ENCODE results near the gene SEPTIN8.
"Not testable (repeated sequence)": the region's sequence is repeated elsewhere in the genome, so short reads cannot be mapped to it uniquely, and the experiment has no call there.

SEPTIN8 gene

GRCh38 chr5:132812123-132812765 is 35.2 kb upstream of the SEPTIN8 start:
- no peak for DNase-seq

GRCh38 chr5:132810605-132811004 is 33.6 kb upstream of the SEPTIN8 start:
- no peak for DNase-seq

GRCh38 chr5:132808866-132809265 is 31.8 kb upstream of the SEPTIN8 start:
- DNase-seq: no peak

GRCh38 chr5:132808448-132808847 is 31.4 kb upstream of the SEPTIN8 start:
- DNase-seq: no peak

GRCh38 chr5:132807163-132807838 is 30.3 kb upstream of the SEPTIN8 start:
- no peak for DNase-seq

- not testable (repeated sequence) for DNase-seq
Observed at GRCh38 chr5:132806804-132807162, 29.7 kb upstream of the SEPTIN8 start.

GRCh38 chr5:132805872-132806271 is 28.8 kb upstream of the SEPTIN8 start:
- DNase-seq: not testable (repeated sequence)

- DNase-seq: not testable (repeated sequence)
Observed at GRCh38 chr5:132804219-132804618, 27.2 kb upstream of the SEPTIN8 start.

- DNase-seq: not testable (repeated sequence)
Observed at GRCh38 chr5:132802685-132803066, 25.6 kb upstream of the SEPTIN8 start.

- no peak for DNase-seq
Observed at GRCh38 chr5:132802044-132802684, 25.1 kb upstream of the SEPTIN8 start.

GRCh38 chr5:132800545-132800944 is 23.5 kb upstream of the SEPTIN8 start:
- no peak for DNase-seq

- no peak for DNase-seq
Observed at GRCh38 chr5:132799392-132799791, 22.4 kb upstream of the SEPTIN8 start.

GRCh38 chr5:132797651-132798050 is 20.6 kb upstream of the SEPTIN8 start:
- no peak for DNase-seq

GRCh38 chr5:132791026-132791425 is 14.0 kb upstream of the SEPTIN8 start:
- no peak for DNase-seq

GRCh38 chr5:132790201-132790865 is 13.3 kb upstream of the SEPTIN8 start:
- DNase-seq: no peak

- no peak for DNase-seq
Observed at GRCh38 chr5:132788990-132789886, 12.2 kb upstream of the SEPTIN8 start.

- no peak for DNase-seq
Observed at GRCh38 chr5:132788508-132788907, 11.5 kb upstream of the SEPTIN8 start.

- no peak for DNase-seq
Observed at GRCh38 chr5:132787076-132787475, 10.0 kb upstream of the SEPTIN8 start.

GRCh38 chr5:132785864-132786263 is 8.8 kb upstream of the SEPTIN8 start:
- no peak for DNase-seq

- no peak for DNase-seq
Observed at GRCh38 chr5:132785365-132785764, 8.3 kb upstream of the SEPTIN8 start.

- DNase-seq: no peak
Observed at GRCh38 chr5:132782101-132782500, 5.1 kb upstream of the SEPTIN8 start.

- DNase-seq: no peak
Observed at GRCh38 chr5:132781029-132781428, 4.0 kb upstream of the SEPTIN8 start.

GRCh38 chr5:132780577-132780976 is 3.5 kb upstream of the SEPTIN8 start:
- no peak for DNase-seq
